Neuronal stem cell (in vitro differentiated cells): Measurements from ENCODE around the gene AIM2.

Experiments
- DNase-seq: peaks from one replicate; pipeline ENCODE4 v3.0.0-alpha.2; 2013; ENCODE audit warnings: low spot score
- H2AFZ ChIP-seq: one replicate; pipeline ENCODE4 v1.6.1; 2013; ENCODE audit warnings: mild to moderate bottlenecking, low read length, inconsistent platforms
- H2AK5ac ChIP-seq: 2 replicates; pipeline ENCODE4 v1.6.1; 2013; ENCODE audit warnings: low read depth, mild to moderate bottlenecking, inconsistent platforms, low read length, moderate library complexity, mixed read lengths
- H2BK120ac ChIP-seq: 2 replicates; pipeline ENCODE4 v1.6.1; 2013; ENCODE audit warnings: low read depth, mild to moderate bottlenecking, inconsistent platforms, low read length, moderate library complexity, mixed read lengths
- H2BK12ac ChIP-seq: one replicate; pipeline ENCODE4 v1.6.1; 2013; ENCODE audit warnings: low read length, inconsistent platforms
- H2BK15ac ChIP-seq: 2 replicates; pipeline ENCODE4 v1.6.1; 2013; ENCODE audit warnings: mild to moderate bottlenecking, low read length, inconsistent platforms, mixed read lengths
- H2BK5ac ChIP-seq: one replicate; pipeline ENCODE4 v1.6.1; 2013; ENCODE audit warnings: inconsistent platforms, mild to moderate bottlenecking, low read length, moderate library complexity
- H3K14ac ChIP-seq: one replicate; pipeline ENCODE4 v1.6.1; 2013; ENCODE audit warnings: low read length, inconsistent platforms
- H3K18ac ChIP-seq: 2 replicates; pipeline ENCODE4 v1.6.1; 2013; ENCODE audit warnings: low read length, inconsistent platforms
- H3K23ac ChIP-seq: 2 replicates; pipeline ENCODE4 v1.6.1; 2013; ENCODE audit warnings: low read depth, mild to moderate bottlenecking, mixed read lengths, low read length, inconsistent platforms; ENCODE audit not compliant: poor library complexity
- H3K27ac ChIP-seq: replicated peaks from 3 replicates; pipeline ENCODE4 v1.5.1; 2013; ENCODE audit warnings: low read length, inconsistent platforms
- H3K27me3 ChIP-seq, 3 experiments: 2 replicates each; pipeline ENCODE4 v1.6.1; 2013; ENCODE audit warnings: low read length in 3 of 3, mild to moderate bottlenecking in 2 of 3, inconsistent platforms in 1 of 3, low read depth in 1 of 3, mixed read lengths in 1 of 3, moderate library complexity in 1 of 3; ENCODE audit not compliant: control insufficient read depth in 3 of 3, insufficient read depth in 3 of 3
- H3K36me3 ChIP-seq, 2 donors: replicated peaks in 1 of 2; 2 replicates each; pipeline ENCODE4 v1.6.1; 2013; ENCODE audit warnings: low read length in 2 of 2; ENCODE audit not compliant: control insufficient read depth in 2 of 2, insufficient read depth in 2 of 2
- H3K4ac ChIP-seq: 2 replicates; pipeline ENCODE4 v1.6.1; 2013; ENCODE audit warnings: inconsistent platforms, mild to moderate bottlenecking, low read length, moderate library complexity
- H3K4me1 ChIP-seq, 2 donors: 1 replicate in 1 of 2; 2 replicates in 1 of 2; pipeline ENCODE4 v1.6.1; 2013; ENCODE audit warnings: low read length in 2 of 2, low read depth in 1 of 2; ENCODE audit not compliant: control insufficient read depth in 2 of 2, insufficient read depth in 1 of 2
- H3K4me2 ChIP-seq: one replicate; pipeline ENCODE4 v1.6.1; 2013; ENCODE audit warnings: mild to moderate bottlenecking, low read length, inconsistent platforms; ENCODE audit not compliant: insufficient read depth, poor library complexity, severe bottlenecking
- H3K4me3 ChIP-seq, 2 donors: 2 replicates each; pipeline ENCODE4 v1.5.1; 2013; ENCODE audit warnings: low read length in 2 of 2, mild to moderate bottlenecking in 2 of 2, inconsistent platforms in 1 of 2, moderate library complexity in 1 of 2
- H3K79me1 ChIP-seq: one replicate; pipeline ENCODE4 v1.6.1; 2013; ENCODE audit warnings: low read depth, mild to moderate bottlenecking, inconsistent platforms, low read length, moderate library complexity
- H3K9ac ChIP-seq: one replicate; pipeline ENCODE4 v1.6.1; 2013; ENCODE audit warnings: mild to moderate bottlenecking, low read depth, low read length, inconsistent platforms; ENCODE audit not compliant: poor library complexity
- H3K9me3 ChIP-seq, 2 donors: replicated peaks in 1 of 2; 2 replicates each; pipeline versions ENCODE3 to v1.6.1; 2013; ENCODE audit warnings: low read length in 2 of 2, mild to moderate bottlenecking in 2 of 2, inconsistent platforms in 1 of 2, low read depth in 1 of 2, mixed read lengths in 1 of 2, moderate library complexity in 1 of 2; ENCODE audit not compliant: control insufficient read depth in 2 of 2, insufficient read depth in 1 of 2
- H4K8ac ChIP-seq: one replicate; pipeline ENCODE4 v1.6.1; 2013; ENCODE audit warnings: low read depth, mild to moderate bottlenecking, inconsistent platforms, low read length, moderate library complexity
- H4K91ac ChIP-seq: one replicate; pipeline ENCODE4 v1.6.1; 2013; ENCODE audit warnings: low read length, low read depth, mild to moderate bottlenecking, inconsistent platforms; ENCODE audit not compliant: poor library complexity
- WGBS, 2 donors: extraction: QIAGEN DNeasy Blood & Tissue Kit; methylation state at CpG; one replicate each; pipeline ENCODE4 v1.1.7; 2013; ENCODE audit warnings: missing lambda C conversion rate in 2 of 2, mixed read lengths in 1 of 2; ENCODE audit not compliant: insufficient read length in 2 of 2, insufficient replicate concordance in 1 of 2; ENCODE audit errors: extremely low coverage in 2 of 2; 5-methylcytosine and 5-hydroxymethylcytosine counted together

AIM2 gene

DNA sequence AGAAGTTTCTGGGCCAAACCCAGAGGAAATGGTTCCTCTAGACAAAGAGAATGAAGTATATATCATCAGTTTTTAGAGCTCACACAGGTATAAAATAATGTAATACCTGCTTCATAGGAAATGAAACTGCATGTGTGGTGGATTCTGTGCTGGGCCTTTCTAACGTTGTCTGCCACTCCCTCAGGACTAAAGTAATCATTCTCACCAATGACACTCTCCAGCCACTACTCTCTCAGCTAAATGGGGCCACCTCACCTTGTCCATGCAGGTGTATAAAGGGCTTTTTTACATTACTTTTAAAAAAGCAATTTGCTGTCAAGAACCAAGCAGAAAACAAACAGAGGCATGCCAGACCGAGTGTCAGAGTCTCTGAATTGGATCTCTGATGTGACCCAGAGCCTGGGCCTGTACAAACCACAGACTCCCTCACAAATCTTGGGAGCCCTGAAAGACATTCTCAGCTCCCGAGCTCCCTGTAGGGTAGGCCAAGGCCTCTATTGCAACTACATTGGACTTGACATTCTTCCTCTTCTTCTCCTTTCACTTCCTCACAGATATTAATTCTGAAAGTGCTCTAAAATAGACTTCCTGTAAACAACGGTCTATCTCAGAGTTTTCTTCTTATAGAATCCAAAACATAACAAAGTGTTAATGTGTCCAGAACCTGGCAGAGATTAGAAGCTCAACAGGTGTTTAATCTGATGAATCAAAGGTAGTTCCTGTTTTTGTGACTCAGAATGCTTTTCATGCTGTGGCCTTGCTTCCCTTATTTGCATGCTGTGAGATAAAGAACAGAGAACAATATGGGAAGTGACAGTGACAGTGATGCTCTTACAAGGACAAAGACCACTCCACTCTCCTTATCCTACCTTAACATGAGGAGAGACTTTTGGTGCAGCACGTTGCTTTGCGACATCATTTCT lies 8.6 kb downstream of the AIM2 start:
- no peak overlapping the region for H4K91ac ChIP-seq
- no peak overlapping the region for H2BK5ac ChIP-seq
- H3K23ac ChIP-seq: no peak overlapping the region
- H3K4ac ChIP-seq: no peak overlapping the region
- H3K9me3 ChIP-seq: no peaks in the 10 kb centered on the region
- H3K27me3 ChIP-seq: no peaks in the 10 kb centered on the region
- no peak overlapping the region for H2AFZ ChIP-seq
- H3K18ac ChIP-seq: no peak overlapping the region
- H3K4me1 ChIP-seq: peaks cover 1 to 2% of the 10 kb centered on the region in 2 donors
- no peak overlapping the region for H2BK15ac ChIP-seq
- H4K8ac ChIP-seq: no peak overlapping the region
- DNase-seq: no peak
- no peak overlapping the region for H2BK12ac ChIP-seq
- no peak overlapping the region for H3K27ac ChIP-seq
- no peak overlapping the region for H3K14ac ChIP-seq
- H3K79me1 ChIP-seq: no peaks in the 10 kb centered on the region
- no peaks in the 10 kb centered on the region for H3K36me3 ChIP-seq
- no peak overlapping the region for H3K4me3 ChIP-seq
- WGBS, 2 donors: no CpG with 5 or more reads among the region's 6 CpGs
- no peak overlapping the region for H2BK120ac ChIP-seq
- H3K9ac ChIP-seq: no peak overlapping the region
- H3K4me2 ChIP-seq: no peak overlapping the region
- H2AK5ac ChIP-seq: no peak overlapping the region

DNA sequence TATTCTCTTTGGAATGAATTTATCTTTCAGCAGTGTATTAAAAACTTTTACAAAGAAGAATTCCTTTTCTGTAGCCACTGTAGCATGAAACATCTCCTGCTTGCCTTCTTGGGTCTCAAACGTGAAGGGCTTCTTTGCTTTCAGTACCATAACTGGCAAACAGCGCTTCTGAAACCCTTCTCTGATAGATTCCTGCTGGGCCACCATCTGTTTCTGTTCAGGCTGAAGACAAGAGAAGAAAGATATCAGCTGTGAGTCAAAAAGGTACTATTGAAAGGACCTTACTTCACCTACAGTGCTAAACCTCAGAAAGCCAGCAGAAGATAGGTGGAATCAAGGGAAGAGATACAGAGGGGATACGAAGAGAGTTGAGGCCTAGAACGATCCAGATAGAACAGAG lies 10.5 kb downstream of the AIM2 start:
- Histone ChIP-seq H4K8ac (no peak overlapping the region), H2BK120ac (no peak overlapping the region), H2BK12ac (no peak overlapping the region)

DNA sequence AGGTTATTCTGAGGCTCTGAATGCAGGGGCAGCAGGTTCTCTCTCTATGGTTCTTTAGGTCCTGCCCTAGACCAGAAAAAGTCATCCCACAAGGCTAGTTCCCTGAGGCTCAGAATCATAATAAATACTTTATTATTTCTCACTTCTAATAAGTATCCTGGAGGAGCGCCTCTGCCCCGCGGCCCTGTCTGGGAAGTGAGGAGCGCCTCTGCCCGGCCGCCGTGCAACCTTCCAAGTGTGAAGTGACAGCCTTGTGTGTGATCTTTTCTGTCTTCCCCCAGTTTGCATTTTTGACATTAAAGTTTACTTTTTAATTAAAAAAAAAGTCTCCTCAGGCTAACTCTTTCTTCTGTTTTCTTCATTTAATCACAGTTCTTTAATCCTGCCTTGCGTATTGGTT lies 11.5 kb downstream of the AIM2 start:
- Histone ChIP-seq H3K36me3 (no peaks in the 10 kb centered on the region), H3K4ac (no peak overlapping the region), H3K14ac (no peak overlapping the region), H3K9me3 (no peaks in the 10 kb centered on the region), H4K91ac (no peak overlapping the region), H3K4me3 (no peak overlapping the region), H3K27me3 (no peaks in the 10 kb centered on the region), H2AFZ (no peak overlapping the region), H3K27ac (no peak overlapping the region), H3K18ac (no peak overlapping the region), H2BK120ac (no peak overlapping the region), H2BK15ac (no peak overlapping the region), H2BK5ac (no peak overlapping the region), H2BK12ac (no peak overlapping the region), H3K4me1 (peaks cover 1 to 2% of the 10 kb centered on the region in 2 donors), H3K79me1 (no peaks in the 10 kb centered on the region), H2AK5ac (no peak overlapping the region), H3K4me2 (no peak overlapping the region), H3K23ac (no peak overlapping the region), H3K9ac (no peak overlapping the region), H4K8ac (no peak overlapping the region)
- no CpG with 5 or more reads among the region's 8 CpGs for WGBS, 2 donors
- no peak for DNase-seq

More for the DNA sequence above, 10.5 kb downstream of the AIM2 start:
- Histone ChIP-seq H3K14ac (no peak overlapping the region), H3K9me3 (no peaks in the 10 kb centered on the region), H3K4me3 (no peak overlapping the region), H2AK5ac (no peak overlapping the region), H2AFZ (no peak overlapping the region), H3K27me3 (no peaks in the 10 kb centered on the region), H3K4me2 (no peak overlapping the region), H3K4me1 (peaks cover 1 to 2% of the 10 kb centered on the region in 2 donors), H3K23ac (no peak overlapping the region), H2BK5ac (no peak overlapping the region), H4K91ac (no peak overlapping the region), H3K18ac (no peak overlapping the region), H3K36me3 (no peaks in the 10 kb centered on the region), H3K79me1 (no peaks in the 10 kb centered on the region), H2BK15ac (no peak overlapping the region), H3K4ac (no peak overlapping the region), H3K27ac (no peak overlapping the region), H3K9ac (no peak overlapping the region)
- no CpG with 5 or more reads among the region's 4 CpGs for WGBS, 2 donors
- DNase-seq: no peak

DNA sequence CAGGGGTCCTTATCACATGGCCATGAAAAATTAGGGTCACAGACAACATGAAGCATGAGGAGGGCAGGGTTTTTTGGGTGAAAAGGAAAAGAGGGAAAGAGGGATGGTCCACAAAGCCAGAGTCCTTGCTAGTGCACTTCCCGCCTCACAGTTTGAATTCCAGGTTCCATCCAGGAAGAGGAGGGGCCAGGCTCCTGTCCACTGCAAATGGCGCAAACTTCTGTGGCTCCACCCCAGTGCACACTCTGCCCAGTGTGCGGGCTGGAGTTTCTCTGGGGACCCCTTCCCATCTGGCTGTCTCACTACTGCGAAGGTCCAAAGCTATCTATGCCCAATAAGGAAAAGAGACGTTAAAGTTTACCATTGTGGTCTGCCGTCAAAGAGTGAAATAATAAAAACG lies 17.8 kb downstream of the AIM2 start:
- Histone ChIP-seq H3K9ac (no peak overlapping the region), H3K36me3 (peaks cover 0 to 19% of the 10 kb centered on the region in 2 donors), H3K27me3 (no peaks in the 10 kb centered on the region), H2AK5ac (no peak overlapping the region), H3K27ac (no peak overlapping the region), H3K18ac (no peak overlapping the region), H2AFZ (no peak overlapping the region), H3K4me3 (no peak overlapping the region), H2BK5ac (no peak overlapping the region), H3K9me3 (peaks cover 0 to 3% of the 10 kb centered on the region in 2 donors), H2BK15ac (no peak overlapping the region), H3K4me2 (no peak overlapping the region), H3K4me1 (no peaks in the 10 kb centered on the region), H3K14ac (no peak overlapping the region), H2BK120ac (no peak overlapping the region), H3K79me1 (no peaks in the 10 kb centered on the region), H4K91ac (no peak overlapping the region), H3K23ac (no peak overlapping the region), H4K8ac (no peak overlapping the region), H2BK12ac (no peak overlapping the region), H3K4ac (no peak overlapping the region)
- no CpG with 5 or more reads among the region's 7 CpGs for WGBS, 2 donors
- DNase-seq: no peak
